SJCRH30 (cell line): ENCODE measurements around the gene HASPIN. TPM values are rescaled to one million over a fixed set of nuclear protein-coding genes. Genes with fewer than 3 reads are reported as not detected.

Experiments used
- DNase-seq, 2 experiments: peaks; one replicate each; pipeline ENCODE4 v3.0.0-alpha.2; 2015 to 2020
- H3K27ac ChIP-seq: fragments of 250-450 bp; sonication (Bioruptor Pico); 2 replicates; pipeline ENCODE4 v1.5.1; 2020; ENCODE audit warnings: mild to moderate bottlenecking, moderate library complexity
- H3K27me3 ChIP-seq: fragments of 250-450 bp; sonication (Bioruptor Pico); 2 replicates; pipeline ENCODE4 v1.5.1; 2020; ENCODE audit warnings: mild to moderate bottlenecking, moderate library complexity
- H3K36me3 ChIP-seq: fragments of 250-450 bp; sonication (Bioruptor Pico); 2 replicates; pipeline ENCODE4 v1.5.1; 2020; ENCODE audit warnings: mild to moderate bottlenecking, moderate library complexity
- H3K4me1 ChIP-seq: fragments of 250-450 bp; sonication (Bioruptor Pico); 2 replicates; pipeline ENCODE4 v1.5.1; 2020; ENCODE audit warnings: mild to moderate bottlenecking, moderate library complexity
- H3K4me3 ChIP-seq: fragments of 250-450 bp; sonication (Bioruptor Pico); 2 replicates; pipeline ENCODE4 v1.5.1; 2020; ENCODE audit warnings: mild to moderate bottlenecking, moderate library complexity
- H3K9me3 ChIP-seq: fragments of 250-450 bp; sonication (Bioruptor Pico); replicated peaks from 2 replicates; pipeline ENCODE4 v1.5.1; 2020; ENCODE audit warnings: mild to moderate bottlenecking, moderate library complexity
- total RNA-seq: library from RNA; depleted of rRNA; stranded (reverse); fragments of >200 nt; shearing (Covaris generic); gene quantifications from 2 replicates; pipeline ENCODE4 v1.2.3, GENCODE V29; 2014; rRNA removed

Gene HASPIN
- 15.2 and 15.9 TPM in 2 replicates for total RNA-seq

DNA sequence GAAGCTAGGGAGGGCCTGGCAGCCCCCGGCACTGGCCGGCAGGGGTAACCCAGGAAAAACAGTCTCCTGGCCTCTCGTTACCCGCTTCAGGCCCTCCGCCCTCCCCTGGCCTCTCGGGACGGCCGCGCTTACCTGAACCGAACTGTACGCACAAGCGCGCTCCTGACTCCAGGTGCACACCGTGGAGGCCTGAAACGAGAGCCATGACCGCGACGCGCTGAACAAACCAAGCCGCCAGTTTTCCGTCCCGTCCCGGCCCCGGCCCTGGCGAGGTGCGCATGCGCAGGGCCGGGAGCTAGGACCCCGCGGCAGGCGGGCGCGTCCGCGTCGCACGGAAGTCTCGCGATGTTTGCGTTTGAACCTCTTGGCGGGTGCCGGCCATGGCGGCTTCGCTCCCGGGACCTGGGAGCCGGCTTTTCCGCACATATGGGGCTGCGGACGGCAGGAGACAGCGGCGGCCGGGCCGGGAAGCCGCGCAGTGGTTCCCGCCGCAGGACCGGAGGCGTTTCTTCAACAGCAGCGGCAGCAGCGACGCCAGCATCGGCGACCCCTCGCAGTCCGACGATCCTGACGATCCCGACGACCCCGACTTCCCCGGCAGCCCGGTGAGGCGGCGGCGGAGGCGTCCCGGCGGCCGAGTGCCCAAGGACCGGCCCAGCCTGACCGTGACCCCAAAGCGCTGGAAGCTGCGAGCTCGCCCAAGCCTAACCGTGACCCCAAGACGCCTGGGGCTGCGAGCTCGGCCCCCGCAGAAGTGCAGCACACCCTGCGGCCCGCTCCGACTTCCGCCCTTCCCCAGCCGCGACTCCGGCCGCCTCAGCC lies at the start of gene HASPIN:
TSS of gene HASPIN (plus strand) at position 348 of the 822 bp plus-strand sequence. CDS start at position 381, 33 bp downstream.
- Histone ChIP-seq H3K9me3 (no peaks in the 10 kb centered on the region), H3K4me1 (no peaks in the 10 kb centered on the region), H3K27me3 (no peaks in the 10 kb centered on the region), H3K4me3 (peak within 1 kb of the TSS; percentile 83), H3K27ac (peak within 1 kb of the TSS; percentile 72), H3K36me3 (peaks cover 15% of the 10 kb centered on the region)
- peak; percentile 86 to 92 for DNase-seq

DNA sequence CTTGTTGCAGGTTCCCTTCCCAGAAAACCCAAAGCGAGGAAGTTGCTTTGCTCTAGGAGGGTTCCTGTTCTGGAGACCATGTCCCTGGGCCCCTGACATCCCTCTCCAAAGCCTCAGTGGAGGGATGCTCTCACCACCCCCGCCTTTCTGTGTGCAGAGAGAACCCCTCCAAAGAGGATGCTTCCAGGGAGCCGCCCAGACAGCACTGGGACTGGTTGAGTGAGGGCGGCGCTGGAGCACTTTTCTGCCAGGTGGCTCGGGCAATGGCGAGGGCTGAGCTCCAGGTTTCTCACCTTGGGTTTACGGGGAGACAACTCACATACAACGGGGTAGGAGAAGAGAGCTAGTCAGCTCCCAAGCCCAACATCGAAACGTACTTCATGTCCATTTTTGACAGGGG lies 47.8 kb upstream of the HASPIN start:
- Histone ChIP-seq H3K27me3 (no peaks in the 10 kb centered on the region), H3K9me3 (no peaks in the 10 kb centered on the region), H3K36me3 (no peaks in the 10 kb centered on the region), H3K4me1 (no peaks in the 10 kb centered on the region), H3K4me3 (no peak overlapping the region), H3K27ac (no peak overlapping the region)
- no peak for DNase-seq

DNA sequence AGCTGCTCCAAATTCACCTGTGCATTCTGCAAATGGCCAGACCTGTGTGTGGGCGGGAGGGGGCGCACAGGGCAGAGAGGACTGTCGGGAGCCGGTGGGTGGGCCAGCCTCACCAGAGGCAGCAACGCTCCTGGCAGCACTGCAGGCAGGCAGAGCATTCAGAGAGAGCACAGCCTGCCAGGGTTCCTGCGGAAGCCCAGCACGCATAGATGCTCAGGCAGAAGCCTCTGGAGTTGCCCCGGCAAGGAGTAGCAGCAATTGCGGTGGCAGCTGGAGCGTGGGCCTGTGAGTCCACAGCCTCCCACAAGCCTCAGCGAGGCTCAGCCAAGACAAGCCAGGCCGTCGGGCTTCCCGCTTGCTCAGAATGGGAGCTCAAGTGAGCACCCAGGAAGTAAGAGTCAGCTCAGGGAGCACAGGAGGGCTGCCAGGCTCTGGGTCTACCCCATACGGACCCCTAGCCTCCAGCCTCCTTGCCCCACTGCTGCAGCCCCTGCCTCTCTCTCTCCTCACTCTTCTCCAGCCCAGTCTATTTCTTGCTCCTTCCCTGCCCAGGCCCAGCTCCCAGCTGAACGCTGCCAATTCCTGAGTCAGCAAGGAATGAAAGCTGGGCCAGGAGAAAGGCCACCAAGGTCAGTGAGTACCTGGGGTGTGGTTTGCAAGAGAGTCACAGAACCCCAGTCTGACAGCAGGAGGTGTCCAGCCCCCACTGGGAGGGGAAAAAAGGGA lies 45.4 kb upstream of the HASPIN start:
- DNase-seq = no peak

DNA sequence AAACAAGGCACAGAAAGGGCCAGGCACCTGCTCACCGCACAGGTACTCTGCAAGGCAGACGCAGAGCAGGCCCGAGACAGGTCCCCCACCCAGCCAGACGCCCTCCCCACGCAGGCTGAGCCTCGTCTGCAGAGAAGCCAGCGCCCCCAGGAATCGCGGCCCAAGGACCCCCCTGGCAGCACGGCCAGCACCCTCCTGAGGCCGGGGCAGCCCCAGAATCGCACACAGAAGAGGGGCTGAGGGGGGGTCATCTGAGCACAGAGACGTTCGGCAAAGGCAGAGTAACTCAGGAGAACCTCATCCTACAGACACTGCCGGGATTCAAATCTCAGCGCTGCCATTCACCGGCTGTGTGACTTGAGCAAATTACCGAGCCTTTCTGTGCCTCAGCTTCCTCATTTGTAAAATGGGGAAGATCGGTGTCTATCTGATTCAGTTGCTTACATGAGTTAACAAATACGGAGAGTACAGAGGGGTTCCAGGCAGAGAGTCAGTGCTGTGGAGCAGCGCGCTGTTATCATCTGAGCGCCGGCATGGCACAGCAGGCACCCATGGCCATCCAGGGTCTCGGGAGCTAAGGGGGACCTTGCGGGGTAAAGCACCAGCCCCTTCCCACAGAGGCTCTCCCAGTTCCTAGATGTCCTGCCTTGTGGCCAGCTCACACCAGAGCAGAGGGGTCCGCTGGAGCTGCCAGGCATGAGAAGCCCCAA lies 44.7 kb upstream of the HASPIN start:
- Histone ChIP-seq H3K27ac (no peak overlapping the region), H3K4me3 (no peak overlapping the region)

More for the DNA sequence above, 45.4 kb upstream of the HASPIN start:
- Histone ChIP-seq H3K27ac (no peak overlapping the region), H3K9me3 (no peaks in the 10 kb centered on the region), H3K27me3 (no peaks in the 10 kb centered on the region), H3K4me1 (no peaks in the 10 kb centered on the region), H3K36me3 (no peaks in the 10 kb centered on the region), H3K4me3 (no peak overlapping the region)

DNA sequence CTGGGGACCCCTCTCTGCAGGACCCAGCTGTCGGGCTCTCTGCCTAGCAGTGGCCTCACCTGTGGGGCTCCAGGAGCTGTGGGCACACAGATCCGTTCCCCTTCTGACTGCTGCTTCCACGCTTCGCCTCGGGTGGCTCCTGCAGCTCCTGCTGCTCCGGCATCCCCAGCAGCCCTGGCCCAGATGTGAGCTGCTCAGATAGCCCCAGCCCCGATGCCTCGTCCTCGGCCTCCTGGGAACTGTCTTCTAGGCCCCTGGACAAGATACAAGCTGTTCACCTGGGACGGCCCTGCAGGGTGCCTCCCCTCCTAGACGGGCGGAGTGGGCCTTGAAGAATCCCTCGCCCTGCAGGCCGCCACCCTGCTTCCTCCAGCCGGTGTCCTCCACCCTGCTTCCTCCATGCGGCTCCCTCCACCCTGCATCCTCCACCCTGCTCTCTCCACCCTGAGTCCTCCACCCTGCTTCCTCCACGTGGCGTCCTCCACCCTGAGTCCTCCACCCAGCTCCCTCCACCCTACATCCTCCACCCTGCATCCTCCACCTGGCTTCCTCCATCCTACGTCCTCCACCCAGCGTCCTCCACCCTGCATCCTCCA lies 44.1 kb upstream of the HASPIN start:
- Histone ChIP-seq H3K36me3 (no peaks in the 10 kb centered on the region), H3K27ac (no peak overlapping the region), H3K4me1 (no peaks in the 10 kb centered on the region), H3K4me3 (no peak overlapping the region), H3K9me3 (no peaks in the 10 kb centered on the region), H3K27me3 (no peaks in the 10 kb centered on the region)
- no peak for DNase-seq

More for the DNA sequence above, 44.7 kb upstream of the HASPIN start:
- Histone ChIP-seq H3K27me3 (no peaks in the 10 kb centered on the region), H3K36me3 (no peaks in the 10 kb centered on the region), H3K9me3 (no peaks in the 10 kb centered on the region), H3K4me1 (no peaks in the 10 kb centered on the region)
- DNase-seq = no peak

DNA sequence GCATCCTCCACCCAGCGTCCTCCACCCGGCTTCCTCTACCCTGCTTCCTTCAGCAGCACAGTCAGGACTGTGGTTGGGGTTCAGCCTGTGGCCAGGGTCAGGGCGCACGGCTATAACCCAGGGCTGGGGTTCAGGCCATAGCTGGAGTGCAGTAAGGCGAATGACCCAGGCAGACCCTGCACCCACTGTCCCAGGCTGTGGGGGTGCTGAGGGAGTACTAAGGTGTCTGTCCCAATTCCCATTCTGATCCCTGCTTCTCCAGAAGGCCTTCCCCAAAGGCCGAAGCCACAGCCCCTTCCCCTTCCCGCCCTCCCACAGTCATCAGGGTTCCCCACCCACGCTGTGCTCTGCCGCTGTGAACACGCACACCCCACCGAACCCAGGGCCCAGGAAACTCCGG lies 42.6 kb upstream of the HASPIN start:
- Histone ChIP-seq H3K27me3 (no peaks in the 10 kb centered on the region), H3K4me3 (no peak overlapping the region), H3K36me3 (no peaks in the 10 kb centered on the region), H3K27ac (no peak overlapping the region), H3K9me3 (no peaks in the 10 kb centered on the region), H3K4me1 (no peaks in the 10 kb centered on the region)
- no peak for DNase-seq

DNA sequence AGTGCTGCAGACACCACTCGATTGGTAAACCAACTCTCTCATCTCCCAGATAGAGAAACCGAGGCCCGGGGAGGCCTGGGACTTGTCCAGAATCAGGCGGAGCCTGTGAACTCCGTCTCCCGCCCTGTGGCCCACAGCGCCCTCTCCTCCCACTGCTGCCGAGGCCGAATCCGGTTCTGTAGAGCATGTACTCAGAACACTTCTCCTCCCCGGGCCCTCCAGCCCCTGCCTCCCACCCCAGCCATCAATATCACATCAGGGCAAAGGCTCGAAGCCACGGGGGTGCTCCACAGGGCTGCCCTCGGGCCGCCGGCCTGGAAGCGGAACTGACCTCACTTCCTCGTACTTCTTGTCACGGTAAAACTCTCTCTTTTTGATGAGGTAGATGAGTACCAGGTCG lies 42.1 kb upstream of the HASPIN start:
- Histone ChIP-seq H3K9me3 (no peaks in the 10 kb centered on the region), H3K27ac (no peak overlapping the region), H3K36me3 (no peaks in the 10 kb centered on the region), H3K4me3 (no peak overlapping the region), H3K4me1 (no peaks in the 10 kb centered on the region), H3K27me3 (no peaks in the 10 kb centered on the region)
- no peak for DNase-seq

DNA sequence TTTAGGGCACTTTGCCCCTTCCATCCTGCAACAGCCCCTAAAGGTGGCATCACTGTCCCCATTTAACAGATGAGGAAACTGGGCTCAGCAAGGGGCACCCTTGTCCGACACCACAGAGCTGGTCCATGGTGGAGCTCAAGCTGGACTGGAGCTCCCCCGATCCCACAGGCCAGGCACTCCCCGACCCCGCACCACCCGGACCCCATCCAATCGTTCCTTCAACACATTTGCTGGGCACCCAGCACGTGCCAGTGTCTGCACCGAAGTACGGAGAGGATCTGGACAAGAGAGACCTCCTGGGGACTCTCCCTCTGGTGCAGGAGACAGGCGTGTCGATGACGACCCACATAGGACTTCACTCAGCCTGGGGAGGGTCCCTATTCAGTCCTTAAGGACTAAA lies 41.7 kb upstream of the HASPIN start:
- H3K9me3 ChIP-seq = no peaks in the 10 kb centered on the region
- H3K27ac ChIP-seq = no peak overlapping the region
- DNase-seq = no peak
- H3K27me3 ChIP-seq = no peaks in the 10 kb centered on the region
- no peak overlapping the region for H3K4me3 ChIP-seq
- no peaks in the 10 kb centered on the region for H3K4me1 ChIP-seq
- no peaks in the 10 kb centered on the region for H3K36me3 ChIP-seq

DNA sequence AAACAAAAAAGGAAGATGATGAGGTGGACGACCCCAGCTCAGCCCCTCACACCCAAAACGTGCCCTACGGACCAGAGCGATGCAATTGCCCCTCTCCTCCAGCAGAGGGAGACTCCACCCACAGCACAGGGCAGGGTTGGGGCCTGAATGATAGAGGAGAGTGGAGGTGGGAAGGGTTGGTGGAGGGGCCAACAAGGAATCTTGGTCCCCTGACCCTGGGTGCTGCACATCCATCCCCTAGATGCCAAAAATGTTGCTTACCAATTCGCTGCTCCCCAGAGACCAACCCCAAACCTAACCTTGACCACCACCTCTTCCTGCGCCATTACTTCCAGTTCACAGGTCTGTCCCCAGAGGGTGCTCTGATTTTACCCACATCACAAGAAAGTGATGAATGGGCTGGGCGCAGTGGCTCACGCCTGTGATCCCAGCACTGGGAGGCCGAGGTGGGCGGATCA lies 40.6 kb upstream of the HASPIN start:
- DNase-seq = peak; percentile 33 to 63
- Histone ChIP-seq H3K36me3 (no peaks in the 10 kb centered on the region), H3K4me1 (no peaks in the 10 kb centered on the region), H3K27me3 (no peaks in the 10 kb centered on the region), H3K27ac (no peak overlapping the region), H3K4me3 (no peak overlapping the region), H3K9me3 (no peaks in the 10 kb centered on the region)

DNA sequence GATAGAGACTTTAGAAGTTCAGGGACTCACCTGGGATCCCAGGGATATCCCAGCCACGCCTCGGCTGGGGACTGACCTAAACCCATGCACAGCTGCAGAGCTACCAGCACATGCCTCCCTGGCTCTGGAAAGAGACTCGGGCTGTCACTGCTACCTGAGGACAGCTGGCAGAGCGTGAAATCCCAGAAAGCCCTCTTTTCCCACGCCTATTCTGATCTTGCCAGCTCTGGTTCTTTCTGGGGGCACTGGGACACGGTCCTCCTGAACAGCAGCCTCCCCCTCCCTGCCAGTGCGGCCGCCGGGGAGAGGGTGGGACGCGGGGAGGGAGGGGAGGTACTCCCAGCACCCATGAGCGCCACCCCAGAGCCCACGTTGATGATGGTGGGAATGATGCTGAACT lies 38.5 kb upstream of the HASPIN start:
- H3K27ac ChIP-seq = no peak overlapping the region
- H3K4me3 ChIP-seq = no peak overlapping the region
- H3K27me3 ChIP-seq = no peaks in the 10 kb centered on the region
- no peaks in the 10 kb centered on the region for H3K4me1 ChIP-seq
- DNase-seq = peak; percentile 42 to 69
- H3K9me3 ChIP-seq = no peaks in the 10 kb centered on the region
- no peaks in the 10 kb centered on the region for H3K36me3 ChIP-seq

DNA sequence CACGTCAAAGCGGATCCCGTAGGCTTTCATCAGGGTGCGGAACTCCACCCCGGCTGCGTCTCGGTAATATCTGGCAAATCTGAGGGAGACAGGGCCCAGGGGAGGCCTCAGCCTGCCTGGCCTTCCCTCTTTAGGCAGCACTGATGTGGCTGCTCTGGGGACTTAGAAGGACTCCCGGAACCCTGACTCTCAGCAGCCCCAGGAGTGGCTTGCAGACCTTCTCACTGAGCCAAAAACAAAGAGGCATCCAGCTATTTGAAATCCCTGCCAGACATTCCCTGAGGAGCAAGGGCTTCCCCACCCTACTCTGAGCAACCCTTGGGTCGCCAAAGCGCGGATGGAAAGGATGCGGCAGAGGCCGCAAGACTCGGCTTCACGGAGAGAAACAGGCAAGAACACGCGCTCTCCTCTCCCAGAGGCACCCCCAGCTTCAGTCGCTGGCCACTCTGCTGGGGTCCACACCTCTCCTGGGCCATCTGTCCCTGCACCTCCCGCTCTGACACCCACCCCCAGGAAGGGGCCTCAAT lies 35.6 kb upstream of the HASPIN start:
- DNase-seq = peak in 1 of 2 experiments; percentile 43
- no peaks in the 10 kb centered on the region for H3K4me1 ChIP-seq
- no peaks in the 10 kb centered on the region for H3K27me3 ChIP-seq
- no peaks in the 10 kb centered on the region for H3K36me3 ChIP-seq
- no peak overlapping the region for H3K4me3 ChIP-seq
- H3K27ac ChIP-seq = no peak overlapping the region
- H3K9me3 ChIP-seq = no peaks in the 10 kb centered on the region

DNA sequence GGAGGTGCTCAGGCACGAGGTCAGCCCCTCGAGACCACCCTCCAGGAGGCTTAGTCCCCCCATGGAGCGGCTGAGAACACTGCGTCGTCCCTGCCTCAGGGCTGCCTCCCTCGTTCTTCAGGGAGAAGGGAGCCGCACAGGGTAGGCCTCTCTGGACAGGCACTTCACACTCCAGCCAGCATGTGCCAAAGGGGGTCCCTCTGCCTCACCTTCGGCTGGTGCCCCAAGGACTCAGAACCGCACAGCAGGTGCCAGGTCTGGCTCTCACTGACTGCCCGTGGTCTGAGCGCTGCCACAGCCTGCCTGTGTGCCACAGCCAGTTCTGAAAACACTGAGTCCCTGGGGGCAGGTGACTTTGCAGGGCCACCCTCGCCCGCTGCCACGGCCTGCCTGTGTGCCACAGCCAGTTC lies 34.8 kb upstream of the HASPIN start:
- no peak for DNase-seq
- Histone ChIP-seq H3K9me3 (no peaks in the 10 kb centered on the region), H3K36me3 (no peaks in the 10 kb centered on the region), H3K27me3 (no peaks in the 10 kb centered on the region), H3K4me3 (no peak overlapping the region), H3K4me1 (no peaks in the 10 kb centered on the region), H3K27ac (no peak overlapping the region)

DNA sequence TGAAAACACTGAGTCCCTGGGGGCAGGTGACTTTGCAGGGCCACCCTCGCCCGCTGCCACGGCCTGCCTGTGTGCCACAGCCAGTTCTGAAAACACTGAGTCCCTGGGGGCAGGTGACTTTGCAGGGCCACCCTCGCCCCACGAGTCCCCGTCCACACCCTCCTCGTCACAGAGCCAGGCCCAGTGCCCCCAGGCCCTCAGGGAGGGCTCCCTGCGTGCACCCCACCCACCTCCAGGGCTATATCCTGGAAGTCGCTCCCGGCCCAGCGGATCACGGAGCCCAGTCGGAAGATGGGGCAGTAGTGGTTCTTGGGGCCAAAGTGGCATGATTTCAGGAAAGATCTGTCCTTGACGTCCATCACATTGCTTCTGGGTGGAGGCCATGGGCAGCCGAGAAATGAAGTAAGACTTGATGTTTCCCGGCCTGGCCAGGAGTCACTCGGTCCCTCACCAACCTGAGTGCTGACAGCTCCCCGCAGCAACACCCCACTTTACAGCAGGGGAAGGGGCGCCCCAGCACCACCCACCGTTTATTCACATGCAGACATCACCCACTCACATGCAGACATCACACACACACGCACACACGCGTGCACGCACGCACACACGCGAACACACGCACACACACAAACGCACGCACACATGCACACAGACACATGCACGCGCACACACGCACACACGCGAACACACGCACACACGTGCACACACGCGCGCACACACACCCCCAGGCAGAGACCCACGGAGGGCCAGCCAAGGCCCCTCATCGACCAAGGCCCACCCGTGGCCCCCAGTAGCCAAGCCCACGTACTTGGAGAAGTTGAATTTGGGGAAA lies 34.2 kb upstream of the HASPIN start:
- H3K27ac ChIP-seq = no peak overlapping the region
- no peaks in the 10 kb centered on the region for H3K36me3 ChIP-seq
- no peaks in the 10 kb centered on the region for H3K27me3 ChIP-seq
- H3K4me3 ChIP-seq = no peak overlapping the region
- no peak for DNase-seq
- no peaks in the 10 kb centered on the region; the same call in 1 of the 2 replicates for H3K4me1 ChIP-seq
- H3K9me3 ChIP-seq = no peaks in the 10 kb centered on the region
